ENCODE measurements around the gene TRNP1. TPM values are rescaled to one million over a fixed set of nuclear protein-coding genes. Genes with fewer than 3 reads are reported as not detected.

Gene TRNP1
- total RNA-seq, 1 donor: 27.6 TPM

DNA sequence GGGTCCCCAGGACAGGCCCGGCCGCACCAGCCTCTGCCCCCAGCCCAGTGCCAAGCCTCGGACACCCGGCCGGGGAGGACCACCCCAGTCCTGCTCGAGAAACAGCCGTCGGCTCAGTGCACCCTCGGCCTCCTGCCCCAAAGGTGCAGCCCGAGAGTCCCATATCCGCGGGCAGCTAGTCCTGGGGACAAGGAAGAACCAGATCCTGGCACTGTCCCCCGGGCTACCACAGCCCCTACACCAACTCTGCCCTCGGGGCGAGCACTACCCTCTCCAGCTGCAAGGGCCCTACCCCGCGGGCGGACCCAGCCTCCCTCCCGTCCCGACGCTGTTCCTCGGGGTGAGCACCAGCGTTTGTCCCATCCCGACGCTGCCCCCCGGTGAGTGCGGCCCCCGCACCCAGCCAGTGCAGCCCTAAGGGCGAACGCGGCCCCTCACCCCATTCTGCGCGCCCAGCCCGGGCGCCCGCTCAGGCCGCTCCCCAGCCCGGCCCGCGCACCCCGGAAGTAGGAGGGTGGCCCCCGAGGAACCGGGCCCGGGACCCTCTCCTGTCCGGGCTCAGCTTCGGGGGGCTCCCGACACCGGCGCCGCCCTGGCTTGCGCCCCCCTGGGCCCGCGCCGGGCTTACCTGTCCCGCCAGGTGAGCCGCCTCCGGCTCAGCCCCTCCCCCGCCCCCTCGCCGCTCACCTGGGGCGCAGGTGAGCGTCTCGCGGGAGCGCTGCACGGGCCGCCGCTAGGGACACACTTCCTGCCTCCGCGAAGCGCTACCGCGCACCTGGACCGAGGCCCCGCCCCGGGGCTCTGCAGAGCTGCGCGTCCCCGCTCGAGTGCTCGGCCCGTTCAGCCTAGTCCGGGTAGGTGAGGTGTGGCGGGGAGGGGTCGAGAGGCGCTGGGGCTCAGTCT, 33.5 kb upstream of the TRNP1 start, which contains the start of gene KDF1:
Gene KDF1, minus strand, starts transcription at position 747 of the 903 bp plus-strand sequence. CDS start 8,088 bp downstream, outside the sequence.
- DNase-seq (ENCODE audit: low read depth): no peak
- H3K4me3 ChIP-seq (ENCODE audit: low read depth, low read length): peak within 1 kb of the TSS; percentile 52
- TF ChIP-seq, protein P1, sequence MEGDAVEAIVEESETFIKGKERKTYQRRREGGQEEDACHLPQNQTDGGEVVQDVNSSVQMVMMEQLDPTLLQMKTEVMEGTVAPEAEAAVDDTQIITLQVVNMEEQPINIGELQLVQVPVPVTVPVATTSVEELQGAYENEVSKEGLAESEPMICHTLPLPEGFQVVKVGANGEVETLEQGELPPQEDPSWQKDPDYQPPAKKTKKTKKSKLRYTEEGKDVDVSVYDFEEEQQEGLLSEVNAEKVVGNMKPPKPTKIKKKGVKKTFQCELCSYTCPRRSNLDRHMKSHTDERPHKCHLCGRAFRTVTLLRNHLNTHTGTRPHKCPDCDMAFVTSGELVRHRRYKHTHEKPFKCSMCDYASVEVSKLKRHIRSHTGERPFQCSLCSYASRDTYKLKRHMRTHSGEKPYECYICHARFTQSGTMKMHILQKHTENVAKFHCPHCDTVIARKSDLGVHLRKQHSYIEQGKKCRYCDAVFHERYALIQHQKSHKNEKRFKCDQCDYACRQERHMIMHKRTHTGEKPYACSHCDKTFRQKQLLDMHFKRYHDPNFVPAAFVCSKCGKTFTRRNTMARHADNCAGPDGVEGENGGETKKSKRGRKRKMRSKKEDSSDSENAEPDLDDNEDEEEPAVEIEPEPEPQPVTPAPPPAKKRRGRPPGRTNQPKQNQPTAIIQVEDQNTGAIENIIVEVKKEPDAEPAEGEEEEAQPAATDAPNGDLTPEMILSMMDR (IDR thresholded peaks at IDR 0.05; ENCODE audit: insufficient read depth, low read depth, low read length): no peak

DNA sequence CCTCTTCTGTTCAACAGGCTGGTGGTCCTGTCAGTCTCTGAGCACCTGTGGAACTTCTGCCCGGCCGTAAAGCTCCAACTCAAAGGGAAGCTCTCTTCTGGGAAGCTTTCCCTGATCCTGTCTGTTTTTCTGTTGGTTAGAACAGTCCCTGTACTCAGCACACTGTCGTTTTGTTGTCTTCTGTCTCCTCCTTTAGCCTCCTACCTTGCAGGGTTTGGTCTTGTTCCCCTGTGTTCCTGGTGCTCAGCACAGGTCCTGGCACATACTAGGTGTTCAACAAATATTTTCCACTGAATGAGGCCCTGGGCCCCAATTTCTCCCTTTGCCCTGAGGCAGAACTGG, 32.9 kb upstream of the TRNP1 start:
- H3K4me3 ChIP-seq (ENCODE audit: low read depth, low read length): peak overlapping the region; percentile 52
- TF ChIP-seq, protein P1 (IDR thresholded peaks at IDR 0.05; ENCODE audit: insufficient read depth, low read depth, low read length): no peak
- DNase-seq (ENCODE audit: low read depth): no peak

DNA sequence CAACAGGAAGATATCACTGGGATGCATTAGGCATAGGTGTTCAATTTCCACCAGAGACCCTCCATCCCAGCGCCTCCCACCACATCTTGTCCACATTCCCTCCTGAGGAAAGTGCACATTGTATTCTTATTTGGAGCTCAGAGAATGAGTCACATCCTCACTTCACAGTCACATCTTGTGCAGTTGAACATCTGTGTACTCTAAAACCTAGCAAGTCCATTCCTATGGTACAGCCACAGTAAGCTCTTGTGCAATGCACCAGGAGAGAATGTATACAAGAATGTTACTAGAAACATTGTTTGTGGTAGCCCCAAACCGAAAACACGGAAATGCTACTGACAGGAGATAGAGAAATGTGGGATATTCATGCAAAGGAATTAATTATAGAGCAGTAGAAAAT, 31.7 kb upstream of the TRNP1 start:
- TF ChIP-seq, protein P1 (IDR thresholded peaks at IDR 0.05; ENCODE audit: insufficient read depth, low read depth, low read length): no peak
- peak; percentile 97 for DNase-seq (ENCODE audit: low read depth)
- no peak overlapping the region for H3K4me3 ChIP-seq (ENCODE audit: low read depth, low read length)

DNA sequence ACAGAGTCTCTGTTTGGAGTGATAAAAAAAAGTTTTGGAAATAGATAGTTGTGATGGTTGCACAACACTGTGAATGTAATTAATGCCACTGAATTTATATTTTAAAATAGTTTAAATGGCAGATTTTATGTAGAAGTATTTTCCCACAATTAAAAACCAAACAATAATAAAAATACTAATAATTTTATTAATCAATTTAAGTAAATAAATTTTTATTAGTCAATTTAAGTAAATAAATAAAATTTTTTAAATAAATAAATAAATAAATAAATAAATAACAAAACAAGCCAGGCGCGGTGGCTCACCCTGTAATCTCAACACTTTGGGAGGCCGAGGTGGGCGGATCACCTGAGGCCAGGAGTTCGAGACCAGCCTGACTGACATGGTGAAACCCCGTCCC, 28.3 kb upstream of the TRNP1 start:
- TF ChIP-seq, protein P1 (IDR thresholded peaks at IDR 0.05; ENCODE audit: insufficient read depth, low read depth, low read length): no peak
- no peak for DNase-seq (ENCODE audit: low read depth)

DNA sequence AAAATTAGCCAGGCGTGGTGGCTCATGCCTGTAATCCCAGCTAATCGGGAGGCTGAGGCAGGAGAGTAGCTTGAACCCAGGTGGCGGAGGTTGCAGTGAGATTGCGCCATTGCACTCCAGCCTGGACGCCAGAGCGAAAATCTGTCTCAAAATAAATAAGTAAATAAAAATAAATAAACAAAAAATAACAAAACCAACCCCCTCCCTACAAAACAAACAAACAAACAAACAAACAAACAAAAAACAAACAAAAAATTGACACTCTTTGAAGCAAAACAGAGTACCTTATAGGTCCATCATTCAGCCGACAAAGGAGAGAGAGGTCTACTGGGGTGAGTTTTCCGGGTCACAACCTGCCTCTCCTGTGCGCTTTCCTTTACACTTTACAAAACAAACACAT, 27.9 kb upstream of the TRNP1 start:
- no peak for DNase-seq (ENCODE audit: low read depth)
- no peak overlapping the region for H3K4me3 ChIP-seq (ENCODE audit: low read depth, low read length)
- TF ChIP-seq, protein P1 (IDR thresholded peaks at IDR 0.05; ENCODE audit: insufficient read depth, low read depth, low read length): no peak

More for the DNA sequence above, 28.3 kb upstream of the TRNP1 start:
- H3K4me3 ChIP-seq (ENCODE audit: low read depth, low read length): no peak overlapping the region

DNA sequence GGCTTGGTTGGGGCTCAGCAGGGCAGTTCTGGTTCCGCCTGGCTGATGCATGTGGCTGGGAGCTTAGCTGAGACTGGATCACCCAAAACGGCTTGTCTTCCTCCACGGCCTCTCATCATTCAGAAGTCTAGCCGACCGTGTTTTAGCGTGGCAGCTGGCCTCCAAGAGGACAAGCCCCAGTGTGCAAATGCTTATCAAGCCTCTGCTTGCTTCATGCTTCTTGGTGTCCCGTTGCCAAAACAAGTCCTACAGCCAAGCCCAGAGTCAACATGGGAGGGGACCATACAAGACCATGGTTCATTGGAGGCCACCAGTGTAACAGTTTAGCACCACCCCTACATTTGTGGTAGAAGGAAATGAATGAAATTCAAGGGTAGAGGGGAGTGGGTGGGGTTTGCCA, 22.7 kb upstream of the TRNP1 start:
- DNase-seq (ENCODE audit: low read depth): no peak
- TF ChIP-seq, protein P1 (IDR thresholded peaks at IDR 0.05; ENCODE audit: insufficient read depth, low read depth, low read length): no peak
- no peak overlapping the region for H3K4me3 ChIP-seq (ENCODE audit: low read depth, low read length)
